Stimulated activated CD4-positive, alpha-beta T cell treated with anti-CD3 and anti-CD28 coated beads, TNF-alpha, amount 100 ng/mL, for 1 hour (primary cell): ENCODE data around the gene NCF2.
"Not testable (repeated sequence)": the region's sequence is repeated elsewhere in the genome, so short reads cannot be mapped to it uniquely, and the experiment has no call there.

Experiments used
- DNase-seq, 3 donors: peaks; one replicate each; pipeline ENCODE4 v3.0.0-alpha.2; 2020; ENCODE audit warnings: low read depth in 3 of 3, low spot score in 1 of 3

The NCF2 gene

GRCh38 chr1:183612975-183613374 lies 22.7 kb upstream of the NCF2 start:
- DNase-seq, result not testable (repeated sequence)

DNA sequence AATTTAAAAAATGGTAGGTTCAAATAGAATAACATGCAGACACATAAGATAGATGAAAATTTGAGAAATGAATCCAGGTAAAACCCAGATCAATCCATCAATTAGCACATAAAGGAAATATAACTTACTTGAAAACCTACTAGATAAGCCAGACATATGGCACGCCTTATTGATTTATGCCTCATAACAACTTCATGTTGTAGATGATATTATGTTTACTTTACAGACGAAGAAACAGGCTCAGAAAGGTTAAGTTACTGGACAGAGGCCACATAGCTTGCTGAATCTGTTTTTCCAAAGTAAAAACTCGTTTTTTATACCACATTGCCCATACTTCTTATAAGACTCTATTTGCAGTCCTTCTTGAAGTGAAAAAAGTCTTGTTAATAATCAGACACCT lies 22.1 kb upstream of the NCF2 start:
- DNase-seq, result no peak

- DNase-seq, result no peak
Measured at GRCh38 chr1:183611021-183611420, 20.8 kb upstream of the NCF2 start.

DNA sequence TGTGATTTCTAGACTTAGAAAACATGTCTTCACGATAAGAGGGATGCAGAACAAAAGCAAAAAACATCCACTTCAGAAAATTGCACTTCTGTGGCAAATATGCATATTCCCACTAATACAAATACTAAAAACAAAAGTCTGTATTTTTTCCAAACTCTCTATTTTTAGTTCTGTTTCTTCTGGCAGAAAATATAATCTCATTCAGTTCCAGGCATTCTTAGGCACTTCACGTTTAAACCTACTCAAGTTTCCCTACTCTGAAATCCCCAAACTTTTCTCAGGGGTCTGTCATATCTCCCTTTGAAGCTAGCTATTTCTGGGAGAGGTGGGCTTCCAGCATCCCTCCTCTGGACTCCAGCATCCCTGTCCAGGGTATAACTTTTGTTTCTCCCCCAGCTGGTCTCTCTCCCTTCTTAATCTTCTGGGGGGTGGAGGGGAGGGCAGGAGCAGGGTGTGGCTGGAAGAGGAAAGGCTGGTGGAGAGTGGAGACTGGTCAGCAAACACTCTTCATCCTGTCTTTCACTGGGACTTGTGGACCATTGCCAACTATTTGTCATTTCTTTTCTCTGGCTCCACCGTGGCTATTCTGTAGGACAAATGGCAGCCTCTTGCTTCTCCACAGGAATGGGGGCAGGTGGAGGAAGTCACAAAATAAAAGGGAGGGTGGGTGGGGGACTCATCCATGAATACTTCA lies 19.6 kb upstream of the NCF2 start:
- no peak for DNase-seq

DNA sequence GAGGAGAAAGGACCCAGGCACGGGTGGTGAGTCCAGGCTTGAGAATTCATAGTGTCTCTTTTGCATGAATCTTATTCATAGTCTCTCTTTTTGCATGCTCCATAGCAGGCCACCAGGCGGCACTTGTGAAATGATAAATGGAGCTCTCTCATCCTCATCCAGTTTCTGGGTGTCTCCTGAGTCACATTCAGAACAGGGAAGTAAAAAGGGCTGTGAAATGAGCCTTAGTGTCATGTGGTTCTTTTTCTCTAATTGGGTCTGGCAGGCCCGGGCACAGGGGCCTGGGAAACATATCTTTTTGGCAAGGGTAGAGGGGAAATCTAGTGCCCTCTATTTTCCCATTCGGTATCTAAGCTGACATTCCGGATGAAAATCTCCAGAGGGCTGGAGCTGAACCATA lies 19.1 kb upstream of the NCF2 start:
- no peak for DNase-seq

GRCh38 chr1:183607322-183607980 lies 17.2 kb upstream of the NCF2 start:
- no peak for DNase-seq

GRCh38 chr1:183605904-183606303 lies 15.6 kb upstream of the NCF2 start:
- DNase-seq, result no peak

DNA sequence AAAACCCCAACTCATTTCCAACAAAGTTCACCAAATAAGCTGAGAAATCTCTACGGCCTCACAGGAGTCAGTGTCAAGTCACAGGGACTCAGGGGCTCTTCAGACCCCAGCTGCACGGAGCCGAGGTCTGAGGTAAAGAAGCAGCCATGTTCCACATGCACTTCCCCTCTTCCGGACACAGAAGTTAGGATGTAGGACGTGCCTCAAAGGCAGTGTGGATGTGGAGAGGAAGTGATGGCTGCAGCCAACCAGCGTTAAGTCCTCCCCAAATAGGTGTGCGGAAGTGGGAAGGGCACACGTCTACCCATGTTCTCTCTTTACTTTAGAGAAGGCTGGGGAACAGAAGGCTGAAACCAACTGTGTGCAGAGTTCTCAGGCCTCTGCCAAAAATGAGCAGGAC lies 14.6 kb upstream of the NCF2 start:
- no peak for DNase-seq

- DNase-seq, result no peak
Measured at GRCh38 chr1:183604038-183604808, 14.0 kb upstream of the NCF2 start.

- no peak for DNase-seq
Measured at GRCh38 chr1:183602510-183602909, 12.3 kb upstream of the NCF2 start.

- DNase-seq, result no peak
Measured at GRCh38 chr1:183600634-183601033, 10.4 kb upstream of the NCF2 start.

DNA sequence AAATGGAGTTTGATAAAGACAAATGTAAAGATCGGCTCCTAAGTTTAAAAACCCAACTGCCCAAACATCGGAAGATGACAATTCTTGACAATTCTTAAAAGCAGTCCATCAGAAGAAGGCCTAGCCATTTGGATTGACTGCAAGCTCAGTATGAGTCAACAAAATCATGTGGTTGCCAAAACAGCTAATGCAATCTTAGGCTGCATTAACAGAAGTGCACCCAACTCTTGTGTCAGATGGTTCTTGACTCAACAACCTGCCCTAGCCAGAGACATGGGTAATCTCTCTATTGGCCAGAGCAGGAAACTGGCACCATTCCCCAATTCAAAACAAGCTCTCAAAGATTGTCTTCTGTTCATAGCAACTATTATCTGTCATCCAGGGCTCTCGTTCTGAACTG lies 9.9 kb upstream of the NCF2 start:
- DNase-seq, result no peak

- DNase-seq, result no peak
Measured at GRCh38 chr1:183598386-183598785, 8.1 kb upstream of the NCF2 start.

GRCh38 chr1:183597656-183598347 lies 7.5 kb upstream of the NCF2 start:
- no peak for DNase-seq

DNA sequence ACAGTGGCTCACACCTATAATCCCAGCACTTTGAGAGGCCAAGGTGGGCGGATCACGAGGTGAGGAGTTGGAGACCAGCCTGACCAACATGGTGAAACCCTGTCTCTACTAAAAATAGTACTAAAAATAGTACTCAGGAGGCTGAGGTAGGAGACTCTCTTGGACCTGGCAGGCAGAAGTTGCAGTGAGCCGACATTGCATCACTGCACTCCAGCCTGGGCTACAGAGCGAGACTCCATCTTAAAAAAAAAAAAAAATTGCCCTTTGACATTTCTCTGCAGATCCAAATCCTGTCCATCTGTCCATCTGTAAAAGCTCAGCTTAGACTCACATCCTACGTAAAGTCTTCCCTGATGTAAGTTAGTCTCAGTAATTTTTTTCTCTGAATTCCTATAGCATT lies 6.2 kb upstream of the NCF2 start:
- DNase-seq, result no peak

GRCh38 chr1:183595537-183595936 lies 5.3 kb upstream of the NCF2 start:
- DNase-seq, result no peak

- no peak for DNase-seq
Measured at GRCh38 chr1:183593356-183593755, 3.1 kb upstream of the NCF2 start.

DNA sequence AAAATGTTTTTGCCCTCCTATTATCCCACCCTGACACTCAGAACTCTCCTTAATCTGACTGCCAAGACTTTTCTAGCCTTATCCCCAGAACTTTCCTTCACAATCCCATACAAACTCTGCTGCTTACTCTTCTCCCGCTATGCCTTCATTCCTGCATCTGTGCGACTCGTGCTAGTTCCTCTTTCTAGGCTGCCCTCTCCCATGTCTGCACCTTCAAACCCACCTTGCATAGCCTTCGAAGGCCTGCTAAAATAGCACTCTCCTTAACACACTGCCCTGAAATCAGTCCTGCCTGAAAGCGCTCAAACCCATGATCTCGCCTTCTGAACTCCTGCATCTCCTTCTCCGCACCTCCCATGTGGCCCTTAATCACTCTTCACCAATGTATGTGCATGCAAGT lies 2.5 kb upstream of the NCF2 start:
- DNase-seq, result no peak

GRCh38 chr1:183589874-183590243 lies 400 bp downstream of the NCF2 start:
- no peak for DNase-seq

DNA sequence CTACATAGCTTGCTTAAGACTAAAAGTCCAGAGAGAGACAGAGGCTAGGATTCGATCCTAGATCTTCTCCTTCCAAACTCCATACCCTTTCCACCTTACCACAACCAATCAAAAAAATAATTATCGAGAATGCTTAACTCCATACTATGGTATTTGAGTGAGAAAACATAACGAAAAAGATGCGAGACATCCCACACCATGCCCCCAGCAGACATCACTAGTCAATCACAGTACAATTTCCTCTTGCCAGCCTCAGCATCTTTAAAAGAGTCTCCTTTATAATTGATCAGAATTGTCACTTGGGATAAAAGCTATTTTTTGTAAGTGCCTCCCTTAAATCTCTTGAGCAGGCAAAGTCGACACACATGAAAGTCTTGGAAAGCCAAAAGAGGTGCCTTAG lies 875 bp downstream of the NCF2 start:
- DNase-seq, result no peak

GRCh38 chr1:183588827-183589226 lies 1.4 kb downstream of the NCF2 start:
- DNase-seq, result no peak

GRCh38 chr1:183586926-183587325 lies 3.3 kb downstream of the NCF2 start:
- no peak for DNase-seq
